Stimulated activated naive B cell treated with anti-CD40 and anti-IgM and Interleukin-4, amounts not matched to agents 10 μg/mL and 1 μg/mL and 100 μg/mL, for 72 hours (primary cell): ENCODE results near the gene RAX.

Experiments used
- ATAC-seq, 2 donors: fragments of 150-1000 bp; cut with Tn5 transposase; replicated peaks; 2 replicates each; pipeline ENCODE4 v1.10.0; 2021; ENCODE audit warnings: moderate library complexity in 1 of 2
- DNase-seq: peaks from one replicate; pipeline ENCODE4 v3.0.0; 2021
- H3K27ac Mint-ChIP-seq: one replicate; pipeline ENCODE4 v1.8.0; 2022; ENCODE audit warnings: mild to moderate bottlenecking, mixed read lengths
- H3K27me3 Mint-ChIP-seq, 2 donors: one replicate each; pipeline ENCODE4 v1.8.0; 2022; ENCODE audit warnings: mixed read lengths in 2 of 2
- H3K36me3 Mint-ChIP-seq, 2 donors: one replicate each; pipeline ENCODE4 v1.8.0; 2022; ENCODE audit warnings: mixed read lengths in 2 of 2, mild to moderate bottlenecking in 1 of 2
- H3K4me1 Mint-ChIP-seq, 2 donors: one replicate each; pipeline ENCODE4 v1.8.0; 2022; ENCODE audit warnings: mixed read lengths in 2 of 2, mild to moderate bottlenecking in 1 of 2
- H3K4me3 Mint-ChIP-seq, 2 donors: one replicate each; pipeline ENCODE4 v1.8.0; 2022; ENCODE audit warnings: mild to moderate bottlenecking in 2 of 2, mixed read lengths in 2 of 2, moderate library complexity in 1 of 2
- H3K9me3 Mint-ChIP-seq, 2 donors: one replicate each; pipeline ENCODE4 v1.8.0; 2022; ENCODE audit warnings: mixed read lengths in 2 of 2, mild to moderate bottlenecking in 1 of 2

Gene RAX

DNA sequence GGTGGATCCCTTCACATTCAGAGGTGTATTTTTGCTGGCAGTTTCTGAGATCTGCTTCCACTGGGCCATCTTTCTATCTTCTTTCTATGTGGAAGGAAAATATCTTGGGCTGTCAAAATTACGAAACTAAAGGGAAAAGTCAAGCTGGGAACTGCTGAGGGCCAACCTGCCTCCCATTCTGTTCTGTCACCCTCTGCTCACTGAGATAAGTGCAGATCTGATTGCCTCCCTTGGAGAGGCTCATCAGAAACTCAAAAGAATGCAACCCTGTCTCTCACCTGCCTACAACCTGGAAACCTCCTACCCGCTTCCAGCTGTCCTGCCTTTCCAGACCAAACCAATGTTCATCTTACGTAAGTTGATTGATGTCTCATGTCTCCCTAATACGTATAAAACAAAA lies 26.5 kb downstream of the RAX start:
- no peaks in the 10 kb centered on the region for H3K36me3 Mint-ChIP-seq
- no peak overlapping the region for H3K4me3 Mint-ChIP-seq
- no peaks in the 10 kb centered on the region for H3K9me3 Mint-ChIP-seq
- ATAC-seq (no peak), DNase-seq (no peak)
- peaks cover 30 to 47% of the 10 kb centered on the region in 2 donors for H3K27me3 Mint-ChIP-seq
- H3K27ac Mint-ChIP-seq, result no peak overlapping the region
- peaks cover 0 to 1% of the 10 kb centered on the region in 2 donors for H3K4me1 Mint-ChIP-seq

DNA sequence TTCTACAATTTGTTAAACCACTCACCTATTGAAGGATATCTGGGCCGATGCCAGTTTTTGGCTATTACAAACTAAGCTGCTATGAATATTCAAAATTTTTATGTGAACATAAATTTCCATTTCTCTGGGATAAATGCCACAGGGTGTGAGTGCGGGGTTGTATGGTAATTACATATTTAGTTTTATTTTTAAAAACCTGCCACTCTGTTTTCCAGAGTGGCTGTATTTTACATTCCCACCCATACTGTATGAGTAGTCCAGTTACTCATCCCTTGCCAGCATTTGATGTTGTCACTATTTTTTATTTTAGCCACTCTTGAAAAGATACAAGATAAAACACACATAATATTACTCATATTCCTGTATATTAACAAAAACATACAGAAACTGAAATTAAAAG lies 30.3 kb downstream of the RAX start:
- Mint-ChIP-seq H3K27me3 (peaks cover 27 to 31% of the 10 kb centered on the region in 2 donors), H3K4me3 (no peak overlapping the region), H3K4me1 (no peaks in the 10 kb centered on the region), H3K36me3 (no peaks in the 10 kb centered on the region), H3K27ac (no peak overlapping the region), H3K9me3 (peaks cover 0 to 3% of the 10 kb centered on the region in 2 donors)
- no peak for DNase-seq
- ATAC-seq, result no peak

DNA sequence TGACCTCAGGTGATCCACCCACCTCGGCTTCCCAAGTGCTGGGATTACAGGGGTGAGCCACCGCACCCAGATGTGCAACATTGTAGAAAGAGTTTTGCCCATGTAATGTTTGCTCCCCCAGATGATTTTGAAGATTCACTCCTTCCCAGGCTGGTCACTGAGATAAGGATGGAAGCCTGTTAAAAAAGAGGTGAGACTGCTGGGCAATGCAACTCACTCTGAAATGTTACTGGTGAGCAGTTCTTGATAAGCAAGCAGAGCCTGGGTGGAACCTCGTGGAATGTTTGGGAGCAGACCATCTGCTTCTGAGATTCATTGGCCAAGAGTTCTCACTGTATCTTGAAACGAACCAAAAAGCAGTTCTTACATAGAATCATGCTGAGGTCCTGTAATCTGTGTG lies 33.6 kb downstream of the RAX start:
- ATAC-seq (no peak), DNase-seq (no peak)
- Mint-ChIP-seq H3K36me3 (no peaks in the 10 kb centered on the region), H3K9me3 (peaks cover 3% of the 10 kb centered on the region in 2 donors), H3K4me1 (no peaks in the 10 kb centered on the region), H3K4me3 (no peak overlapping the region), H3K27ac (no peak overlapping the region), H3K27me3 (peaks cover 21 to 23% of the 10 kb centered on the region in 2 donors)

DNA sequence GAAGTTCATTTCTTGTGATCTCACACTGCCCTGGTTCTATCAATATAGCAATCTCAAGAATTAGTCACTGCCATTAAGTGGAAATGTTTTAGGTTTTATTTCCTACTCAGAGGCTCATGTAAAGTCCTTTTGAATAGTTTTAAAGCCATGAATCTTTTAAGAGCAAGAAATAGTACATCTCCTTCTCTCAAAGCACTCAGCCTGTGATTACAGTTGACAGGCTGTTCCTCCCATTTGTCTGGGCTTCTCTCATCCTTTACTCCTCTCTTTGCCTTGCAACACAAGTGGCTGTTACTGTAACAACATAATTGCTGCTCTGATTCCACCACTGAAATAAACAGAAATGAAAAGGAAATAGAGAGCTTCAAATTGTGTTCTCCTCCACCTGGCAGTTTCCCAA lies 34.9 kb downstream of the RAX start:
- H3K9me3 Mint-ChIP-seq, result peaks cover 3% of the 10 kb centered on the region in 2 donors
- peaks cover 14 to 23% of the 10 kb centered on the region in 2 donors for H3K27me3 Mint-ChIP-seq
- no peaks in the 10 kb centered on the region for H3K36me3 Mint-ChIP-seq
- H3K4me1 Mint-ChIP-seq, result no peaks in the 10 kb centered on the region
- no peak for DNase-seq
- no peak overlapping the region for H3K27ac Mint-ChIP-seq
- no peak for ATAC-seq
- H3K4me3 Mint-ChIP-seq, result no peak overlapping the region

DNA sequence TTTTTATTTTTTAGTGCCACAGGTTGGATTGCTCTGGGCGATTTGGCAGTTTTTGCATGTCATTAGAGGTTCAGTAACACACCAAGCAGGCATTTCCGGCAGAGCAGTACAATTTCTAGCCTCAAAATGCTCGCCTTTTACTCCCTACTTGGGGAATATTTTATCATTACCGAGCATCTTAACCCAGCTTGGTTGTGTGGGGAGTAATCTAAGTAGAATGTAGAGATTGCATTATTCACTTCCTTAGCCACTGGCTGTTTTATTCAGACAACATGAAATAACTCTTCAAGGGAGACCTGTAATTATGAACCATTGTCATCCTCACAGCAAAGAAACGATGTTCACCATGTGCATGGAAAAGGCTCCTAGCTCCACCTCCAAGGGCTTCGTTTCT lies 40.2 kb downstream of the RAX start:
- peaks cover 0 to 3% of the 10 kb centered on the region in 2 donors for H3K9me3 Mint-ChIP-seq

DNA sequence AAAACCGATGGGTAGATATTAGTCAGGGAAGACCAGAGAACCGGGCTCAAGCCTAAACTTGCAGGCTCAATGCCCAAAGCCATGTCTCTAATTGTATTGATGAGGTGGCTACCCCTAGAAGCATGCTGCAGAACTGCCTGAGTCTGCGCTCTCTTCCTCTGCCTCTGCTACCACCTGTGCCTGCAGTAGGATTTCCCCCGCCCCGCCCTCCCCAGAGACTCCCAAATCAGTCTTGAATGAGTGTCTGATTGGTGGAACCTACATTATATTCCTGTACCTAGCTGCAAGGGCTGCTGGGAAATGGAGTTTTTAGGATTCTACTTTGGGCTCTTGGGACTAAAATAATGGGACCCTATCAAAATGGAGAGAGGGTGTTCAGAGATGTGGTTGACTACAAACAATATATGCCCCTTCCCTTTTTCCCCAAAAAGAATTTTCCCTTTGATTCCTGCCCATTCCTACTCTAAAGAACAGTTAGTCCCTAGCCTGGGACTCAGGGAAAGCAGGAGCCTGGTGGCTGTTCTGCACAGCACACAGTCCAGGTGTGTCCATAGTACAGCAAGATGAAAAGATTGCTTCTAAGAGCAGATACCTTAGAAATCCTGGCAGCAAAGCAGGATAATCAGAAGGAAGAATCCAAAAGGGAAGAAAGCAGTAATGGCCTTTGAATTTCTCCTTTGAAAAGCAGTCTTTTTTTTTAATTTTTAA lies 40.8 kb downstream of the RAX start:
- H3K27ac Mint-ChIP-seq, result no peak overlapping the region
- no peaks in the 10 kb centered on the region for H3K36me3 Mint-ChIP-seq
- ATAC-seq (no peak), DNase-seq (no peak)
- H3K4me3 Mint-ChIP-seq, result no peak overlapping the region
- H3K4me1 Mint-ChIP-seq, result no peaks in the 10 kb centered on the region
- peaks cover 40 to 43% of the 10 kb centered on the region in 2 donors for H3K27me3 Mint-ChIP-seq
- peaks cover 0 to under 1% of the 10 kb centered on the region in 2 donors for H3K9me3 Mint-ChIP-seq

More for the DNA sequence above, 40.2 kb downstream of the RAX start:
- Mint-ChIP-seq H3K4me1 (no peaks in the 10 kb centered on the region), H3K27me3 (peaks cover 34 to 38% of the 10 kb centered on the region in 2 donors), H3K4me3 (no peak overlapping the region), H3K36me3 (no peaks in the 10 kb centered on the region), H3K27ac (no peak overlapping the region)
- no peak for ATAC-seq
- no peak for DNase-seq

DNA sequence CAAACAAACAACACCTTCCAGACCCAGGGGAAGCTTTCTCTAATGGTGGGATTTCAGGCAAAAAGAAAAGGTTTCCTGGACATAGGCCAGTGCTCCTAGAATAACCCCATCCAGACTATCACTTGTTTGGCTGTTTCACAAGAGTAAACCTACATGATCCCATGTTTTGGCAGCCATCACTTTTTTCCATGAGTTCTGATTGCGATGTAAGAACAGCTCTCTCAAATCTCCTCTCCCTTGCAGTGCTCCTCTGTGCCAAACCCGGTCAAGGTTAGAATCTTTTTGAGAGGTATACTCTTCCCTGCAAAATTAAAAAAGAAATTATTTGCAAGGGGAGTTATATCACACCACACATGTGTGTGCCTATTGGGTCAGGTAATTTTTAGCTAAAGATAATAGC lies 41.4 kb downstream of the RAX start:
- DNase-seq, result no peak
- no peak for ATAC-seq
- Mint-ChIP-seq H3K9me3 (no peaks in the 10 kb centered on the region), H3K27ac (no peak overlapping the region), H3K4me1 (peaks cover 0 to 3% of the 10 kb centered on the region in 2 donors), H3K4me3 (no peak overlapping the region), H3K27me3 (peaks cover 42 to 49% of the 10 kb centered on the region in 2 donors), H3K36me3 (no peaks in the 10 kb centered on the region)

DNA sequence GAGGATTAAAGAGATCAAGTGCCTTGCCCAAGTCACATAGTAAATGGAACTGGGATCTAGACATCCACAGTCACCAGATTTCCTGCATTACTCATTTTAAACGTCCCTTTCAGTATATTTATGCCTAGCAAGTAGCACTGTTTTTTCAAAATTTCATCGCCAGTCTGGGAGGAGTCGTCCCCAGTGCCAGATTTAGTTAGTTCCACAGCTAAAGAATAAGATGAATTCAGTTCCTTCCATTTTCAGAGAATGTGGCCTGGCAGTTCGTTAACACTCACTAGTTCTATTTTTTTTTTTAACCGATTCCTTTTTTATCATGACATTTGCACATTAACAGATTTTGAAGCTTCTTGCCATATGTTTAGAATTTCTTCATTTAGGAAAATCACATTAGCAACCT lies 42.1 kb downstream of the RAX start:
- Mint-ChIP-seq H3K4me1 (peaks cover 0 to 5% of the 10 kb centered on the region in 2 donors), H3K9me3 (no peaks in the 10 kb centered on the region), H3K36me3 (no peaks in the 10 kb centered on the region), H3K27ac (no peak overlapping the region), H3K27me3 (peaks cover 41 to 49% of the 10 kb centered on the region in 2 donors), H3K4me3 (no peak overlapping the region)
- DNase-seq (no peak), ATAC-seq (no peak)

DNA sequence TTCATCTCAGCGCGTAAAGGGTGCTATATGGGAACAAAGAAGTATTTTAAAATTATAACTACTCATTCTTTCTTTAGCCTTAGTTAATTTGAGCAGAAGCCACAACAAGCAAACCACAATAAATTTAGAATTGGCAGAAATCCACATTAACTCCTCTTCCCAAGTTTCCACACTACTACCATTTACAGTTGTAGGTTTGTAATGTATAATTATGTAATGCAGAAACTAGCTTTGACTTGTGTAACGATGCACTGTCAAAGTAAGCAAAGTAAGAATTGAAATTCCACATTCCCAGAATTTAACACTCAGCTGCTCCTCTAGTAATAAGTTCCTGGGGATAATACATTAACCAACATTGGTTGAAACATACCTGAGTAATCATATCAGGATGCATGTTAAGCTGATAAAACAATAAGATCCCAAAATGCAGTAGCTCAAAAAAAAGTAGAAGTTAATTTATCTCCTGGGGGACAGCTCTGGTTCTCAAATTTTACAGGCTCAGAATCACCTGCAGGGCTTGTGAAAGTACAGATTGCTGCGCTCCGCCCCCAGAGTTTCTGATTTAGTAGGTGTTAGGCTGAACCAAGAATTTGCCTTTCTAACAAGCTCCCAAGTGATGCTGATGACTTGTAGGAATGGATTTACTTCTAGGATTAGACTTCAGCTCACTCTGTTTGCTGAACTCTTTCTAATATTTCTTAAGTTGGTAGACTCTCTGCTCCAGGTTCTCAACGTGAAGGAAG lies 43.4 kb downstream of the RAX start:
- H3K27me3 Mint-ChIP-seq, result peaks cover 44 to 47% of the 10 kb centered on the region in 2 donors
- no peaks in the 10 kb centered on the region for H3K9me3 Mint-ChIP-seq
- H3K27ac Mint-ChIP-seq, result no peak overlapping the region
- H3K4me3 Mint-ChIP-seq, result no peak overlapping the region
- H3K36me3 Mint-ChIP-seq, result no peaks in the 10 kb centered on the region
- ATAC-seq (no peak), DNase-seq (no peak)
- peaks cover 0 to 5% of the 10 kb centered on the region in 2 donors for H3K4me1 Mint-ChIP-seq

DNA sequence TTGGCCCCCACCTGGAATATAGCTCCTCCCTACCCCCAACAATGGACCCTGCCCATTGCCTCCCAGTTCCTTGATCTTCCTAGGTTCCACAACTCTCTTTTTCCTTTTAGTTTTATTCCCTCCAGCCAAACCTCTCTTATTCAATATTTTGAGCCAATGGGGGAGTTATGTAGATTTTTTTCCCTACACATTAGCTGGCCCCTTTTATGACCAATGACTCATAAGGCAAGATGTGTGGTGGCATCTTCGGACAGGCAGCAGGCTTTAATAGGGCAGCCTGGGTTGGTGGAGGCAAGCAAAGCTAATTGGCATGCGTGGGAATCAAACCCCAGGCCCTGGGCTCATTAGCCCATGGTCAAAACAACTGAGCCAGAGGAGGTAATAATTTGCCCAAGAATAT lies 44.1 kb downstream of the RAX start:
- no peaks in the 10 kb centered on the region for H3K36me3 Mint-ChIP-seq
- DNase-seq (no peak), ATAC-seq (no peak)
- H3K9me3 Mint-ChIP-seq, result no peaks in the 10 kb centered on the region
- H3K27ac Mint-ChIP-seq, result no peak overlapping the region
- H3K27me3 Mint-ChIP-seq, result peaks cover 45 to 47% of the 10 kb centered on the region in 2 donors
- H3K4me3 Mint-ChIP-seq, result no peak overlapping the region
- peaks cover 0 to 5% of the 10 kb centered on the region in 2 donors for H3K4me1 Mint-ChIP-seq

DNA sequence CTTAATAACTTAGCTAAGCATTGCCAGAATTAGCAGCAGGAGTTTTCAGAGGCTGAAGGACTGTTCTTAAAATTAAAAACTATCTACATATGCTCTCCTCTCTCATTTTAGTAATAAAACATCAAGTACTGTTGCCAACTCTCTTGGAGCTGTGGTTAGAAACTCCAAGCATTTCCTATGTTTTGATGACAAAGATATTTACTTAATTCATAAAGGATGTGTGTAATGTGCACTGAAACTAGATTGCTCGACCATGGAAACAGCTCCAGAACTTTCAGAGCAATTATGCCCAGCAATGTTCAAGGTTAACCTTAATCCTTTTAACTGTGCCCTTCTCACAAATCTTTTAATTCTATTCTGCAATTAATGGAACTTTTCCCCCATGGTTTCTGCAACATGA lies 44.9 kb downstream of the RAX start:
- DNase-seq (no peak), ATAC-seq (no peak)
- Mint-ChIP-seq H3K4me1 (peaks cover 0 to 5% of the 10 kb centered on the region in 2 donors), H3K9me3 (no peaks in the 10 kb centered on the region), H3K36me3 (no peaks in the 10 kb centered on the region), H3K4me3 (no peak overlapping the region), H3K27ac (no peak overlapping the region), H3K27me3 (peaks cover 49 to 53% of the 10 kb centered on the region in 2 donors)

DNA sequence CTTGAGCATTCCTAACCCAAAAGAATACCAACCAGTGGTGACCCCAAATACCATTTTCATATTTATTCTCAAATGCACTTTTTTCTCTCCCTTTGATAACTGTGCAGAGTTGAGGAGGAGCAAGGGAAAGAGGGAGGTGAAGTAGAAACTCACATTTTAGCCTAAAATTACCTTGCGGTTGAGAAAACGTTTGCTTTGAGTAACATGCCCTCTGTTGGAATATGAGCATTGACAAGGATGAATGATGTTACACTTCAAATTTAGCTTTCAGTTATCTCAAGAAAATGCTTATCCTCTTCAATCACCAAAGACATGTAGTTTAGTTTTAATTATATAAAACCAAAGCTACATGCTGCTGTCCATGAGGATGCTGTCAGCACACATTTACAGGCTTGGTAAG lies 50.9 kb downstream of the RAX start:
- ATAC-seq (no peak), DNase-seq (no peak)
- Mint-ChIP-seq H3K27me3 (peaks cover 65 to 74% of the 10 kb centered on the region in 2 donors), H3K27ac (no peak overlapping the region), H3K4me3 (no peak overlapping the region), H3K36me3 (no peaks in the 10 kb centered on the region), H3K4me1 (peaks cover 14 to 21% of the 10 kb centered on the region in 2 donors), H3K9me3 (no peaks in the 10 kb centered on the region)

DNA sequence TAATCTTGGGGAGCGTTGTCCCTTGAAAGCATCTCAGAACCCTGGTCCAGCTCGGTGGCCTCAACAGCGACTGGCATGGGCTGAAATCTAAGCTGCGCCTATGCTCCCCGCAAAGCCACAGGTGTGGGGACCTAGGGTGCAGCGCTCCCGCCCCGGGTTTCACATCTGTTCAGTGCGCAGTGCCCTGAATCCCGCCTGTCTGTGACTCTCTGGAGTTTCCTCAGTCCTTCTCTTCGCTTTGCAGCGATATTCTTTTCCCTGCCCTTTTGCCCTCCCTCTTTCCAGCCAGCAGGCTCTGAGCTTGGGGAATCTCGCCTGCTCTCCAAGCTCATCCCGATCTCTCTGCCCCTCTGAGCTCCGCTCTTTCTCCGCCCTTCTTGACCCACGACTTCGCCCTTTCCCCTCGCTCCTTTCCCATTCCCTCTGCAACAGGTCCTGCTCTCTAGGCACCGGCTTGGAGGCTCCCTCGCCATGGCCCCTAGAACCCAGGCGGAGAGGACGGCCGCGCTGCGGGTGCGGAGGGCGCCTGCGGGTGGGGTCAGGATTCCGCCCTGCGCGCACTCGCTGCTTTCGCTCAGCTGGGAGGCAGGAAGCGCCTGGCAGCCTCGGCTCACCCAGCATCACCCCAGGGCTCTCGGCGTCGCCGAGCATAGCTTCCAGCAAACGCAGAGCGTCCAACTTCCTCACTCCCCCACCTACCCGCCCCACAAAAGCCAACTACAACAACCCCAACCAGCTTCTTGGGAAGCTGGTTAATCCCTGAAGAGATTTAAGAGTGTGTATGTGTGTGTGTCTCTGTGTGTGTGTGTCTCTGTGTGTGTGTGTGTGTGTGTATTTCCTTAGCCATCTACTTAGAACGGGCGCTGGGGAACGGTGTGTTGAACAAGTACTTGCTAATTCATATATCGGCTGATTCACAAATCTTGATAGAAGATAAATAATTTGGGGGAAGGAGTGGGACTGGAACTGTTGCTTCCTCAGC lies 52.2 kb downstream of the RAX start:
- Mint-ChIP-seq H3K4me1 (peaks cover 18 to 22% of the 10 kb centered on the region in 2 donors), H3K27ac (no peak overlapping the region), H3K9me3 (no peaks in the 10 kb centered on the region), H3K4me3 (peak overlapping the region; percentile 7 to 34), H3K27me3 (peaks cover 67 to 73% of the 10 kb centered on the region in 2 donors), H3K36me3 (no peaks in the 10 kb centered on the region)
- no peak for DNase-seq
- ATAC-seq, result no peak

DNA sequence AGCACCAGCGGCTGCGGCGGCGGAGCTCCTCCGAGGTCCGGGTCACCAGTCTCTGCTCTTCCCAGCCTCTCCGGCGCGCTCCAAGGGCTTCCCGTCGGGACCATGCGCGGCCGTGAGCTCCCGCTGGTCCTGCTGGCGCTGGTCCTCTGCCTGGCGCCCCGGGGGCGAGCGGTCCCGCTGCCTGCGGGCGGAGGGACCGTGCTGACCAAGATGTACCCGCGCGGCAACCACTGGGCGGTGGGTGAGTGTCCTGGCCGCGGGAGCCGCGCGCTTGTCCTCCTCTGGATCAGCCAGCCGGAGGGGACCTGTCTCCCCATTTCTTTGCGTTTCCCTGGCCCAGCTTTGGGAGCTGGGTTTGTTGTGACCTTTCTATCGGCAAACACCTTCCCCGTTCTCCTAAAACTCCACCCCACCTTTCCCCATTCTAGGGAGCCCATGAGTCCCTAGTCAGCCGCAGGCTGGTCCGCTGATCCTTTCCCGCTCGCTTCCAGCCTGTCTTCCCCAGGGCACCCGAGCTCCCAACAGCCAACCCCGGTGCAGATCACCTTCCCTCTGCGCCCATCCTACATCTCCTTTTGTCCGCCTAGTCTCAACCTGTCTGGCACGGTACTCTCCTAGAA lies 53.0 kb downstream of the RAX start:
- Mint-ChIP-seq H3K4me1 (peaks cover 21 to 22% of the 10 kb centered on the region in 2 donors), H3K36me3 (no peaks in the 10 kb centered on the region), H3K27ac (no peak overlapping the region), H3K27me3 (peaks cover 67 to 80% of the 10 kb centered on the region in 2 donors), H3K4me3 (peak overlapping the region in 1 of 2 donors; percentile 34), H3K9me3 (no peaks in the 10 kb centered on the region)
- ATAC-seq, result no peak
- no peak for DNase-seq
